Activated CD4-positive, alpha-beta T cell treated with anti-CD3 and anti-CD28 coated beads, Interleukin-2, amount 50 U/mL, for 4 hours (primary cell): ENCODE data around the gene MPIG6B.
"Not testable (repeated sequence)": the region's sequence is repeated elsewhere in the genome, so short reads cannot be mapped to it uniquely, and the experiment has no call there.

Experiments used
- DNase-seq, 2 experiments: peaks; one replicate each; pipeline ENCODE4 v3.0.0-alpha.2; 2020

Gene MPIG6B

DNA sequence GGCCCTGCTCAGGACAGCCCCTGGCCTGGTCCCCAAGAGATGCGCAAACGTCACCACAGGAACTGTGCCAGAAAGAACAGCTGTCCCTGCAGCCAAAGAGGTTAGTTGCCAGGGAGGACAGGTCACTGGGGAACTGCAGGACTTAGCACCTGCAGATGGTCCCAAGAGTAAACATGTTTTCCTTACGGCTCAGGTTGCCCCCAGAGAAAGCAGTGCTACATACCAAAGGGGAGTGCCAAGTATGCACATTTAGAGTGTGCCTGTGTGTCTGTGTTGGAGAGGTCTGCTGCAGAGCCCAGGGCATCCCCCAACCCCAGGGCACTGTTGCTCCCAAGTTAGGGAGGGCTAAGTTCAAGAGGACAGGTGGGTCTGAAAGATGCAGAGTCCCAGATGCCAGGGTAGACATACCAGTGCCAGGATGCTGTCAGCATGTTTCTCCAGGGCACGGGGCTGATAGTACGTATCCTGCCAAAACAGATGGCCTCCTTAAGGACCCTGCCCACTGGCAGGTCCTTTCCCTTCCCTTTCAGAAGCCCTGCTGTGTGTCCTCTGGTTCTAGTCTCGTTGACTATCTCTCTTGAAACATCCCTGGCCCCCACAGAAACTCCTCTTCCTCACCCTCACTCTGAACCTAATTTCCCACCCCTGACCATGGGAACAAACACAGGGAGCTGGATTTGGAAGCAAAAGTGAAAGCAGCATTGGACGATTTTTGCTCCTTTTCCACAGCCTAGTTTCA, 21.3 kb upstream of the MPIG6B start:
- no peak for DNase-seq

- DNase-seq = peak; percentile 23 to 26
Measured at GRCh38 chr6:31702405-31702818, 20.8 kb upstream of the MPIG6B start.

GRCh38 chr6:31702819-31703716, 20.1 kb upstream of the MPIG6B start, which contains the start of gene ABHD16A:
ABHD16A (minus strand) TSS chr6:31703324; CDS start chr6:31703281, 43 bp downstream.
- peak; percentile 97 to 98 for DNase-seq

GRCh38 chr6:31705931-31706330, 17.2 kb upstream of the MPIG6B start:
- DNase-seq = no peak

GRCh38 chr6:31706599-31706998, 16.6 kb upstream of the MPIG6B start, which contains the start of gene LY6G6F:
LY6G6F (plus strand) TSS chr6:31706866; CDS start chr6:31706907, 41 bp downstream.
- DNase-seq = no peak

- no peak for DNase-seq
Measured at GRCh38 chr6:31707701-31708100, 15.5 kb upstream of the MPIG6B start.

DNA sequence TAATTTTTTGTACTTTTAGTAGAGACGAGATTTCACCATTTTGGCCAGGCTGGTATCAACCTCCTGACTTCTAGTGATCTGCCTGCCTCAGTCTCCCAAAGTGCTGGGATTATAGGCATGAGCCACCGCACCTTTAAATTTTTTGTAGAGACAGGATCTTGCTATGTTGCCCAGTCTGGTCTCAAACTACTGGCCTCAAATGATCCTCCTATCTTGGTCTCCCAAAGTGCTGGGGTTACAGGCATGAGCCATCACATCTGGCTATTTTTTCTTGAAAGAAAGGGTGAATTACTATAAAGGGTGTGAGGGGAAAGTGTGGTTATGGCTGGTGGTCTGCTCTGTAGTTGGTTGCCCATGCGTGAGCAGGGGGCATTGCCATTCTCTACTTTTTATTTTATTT, 14.9 kb upstream of the MPIG6B start:
- no peak for DNase-seq

- DNase-seq = not testable (repeated sequence)
Measured at GRCh38 chr6:31709157-31709556, 14.0 kb upstream of the MPIG6B start.

DNA sequence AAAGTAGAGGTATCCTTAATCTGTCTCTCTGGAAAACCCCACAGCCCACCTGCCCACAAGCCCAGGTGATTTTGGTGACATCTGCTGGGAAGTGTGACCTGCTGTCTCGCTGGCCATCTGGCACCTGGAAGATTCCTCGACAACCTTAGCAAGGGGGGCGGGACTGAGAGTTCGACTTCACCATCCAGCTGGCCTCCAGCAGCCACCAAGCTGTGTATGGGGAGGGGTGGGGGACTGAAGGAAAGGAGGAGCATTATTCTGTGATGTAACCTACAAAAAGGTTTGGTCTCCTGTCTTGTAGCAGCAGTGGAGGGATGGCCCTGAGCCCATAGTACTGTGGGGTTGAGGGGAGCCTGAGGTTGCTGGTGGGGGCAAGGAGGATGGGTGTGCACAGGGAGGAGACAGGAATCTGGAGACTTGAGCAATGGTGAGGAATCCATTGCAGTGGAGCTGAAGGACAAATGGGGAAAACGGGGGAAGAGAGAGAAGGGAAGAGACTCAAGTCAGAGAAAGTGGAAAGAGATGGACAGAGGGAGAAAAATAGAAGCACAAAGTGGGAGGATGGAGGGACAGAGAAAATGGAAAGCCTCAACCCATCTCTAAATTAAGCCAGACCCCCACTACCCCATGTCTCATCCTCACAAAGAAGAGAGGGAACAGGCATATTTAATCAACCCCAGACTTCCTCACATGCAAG, 12.5 kb upstream of the MPIG6B start:
- DNase-seq = no peak

- DNase-seq = no peak
Measured at GRCh38 chr6:31711233-31711632, 11.9 kb upstream of the MPIG6B start.

DNA sequence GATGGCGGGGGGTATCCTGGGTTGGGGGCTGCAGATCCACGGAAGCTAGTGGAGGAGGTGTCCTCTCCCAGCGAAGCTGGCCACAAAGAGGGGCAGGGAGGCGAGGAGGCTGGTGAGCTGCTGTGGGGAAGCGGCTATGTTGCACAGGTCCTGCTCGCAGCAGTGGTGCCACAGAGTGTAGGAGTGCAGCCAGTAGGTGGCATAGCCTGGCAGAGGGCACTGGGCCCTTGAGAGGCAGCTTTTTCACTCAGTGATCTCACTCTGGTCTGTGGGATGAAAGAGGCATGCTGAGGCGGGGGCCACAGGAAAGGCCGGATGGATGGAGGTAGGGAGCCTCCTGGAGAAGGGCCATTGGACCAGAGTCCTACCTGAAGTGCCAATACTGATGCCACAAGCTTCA, 10.9 kb upstream of the MPIG6B start:
- DNase-seq = no peak

DNA sequence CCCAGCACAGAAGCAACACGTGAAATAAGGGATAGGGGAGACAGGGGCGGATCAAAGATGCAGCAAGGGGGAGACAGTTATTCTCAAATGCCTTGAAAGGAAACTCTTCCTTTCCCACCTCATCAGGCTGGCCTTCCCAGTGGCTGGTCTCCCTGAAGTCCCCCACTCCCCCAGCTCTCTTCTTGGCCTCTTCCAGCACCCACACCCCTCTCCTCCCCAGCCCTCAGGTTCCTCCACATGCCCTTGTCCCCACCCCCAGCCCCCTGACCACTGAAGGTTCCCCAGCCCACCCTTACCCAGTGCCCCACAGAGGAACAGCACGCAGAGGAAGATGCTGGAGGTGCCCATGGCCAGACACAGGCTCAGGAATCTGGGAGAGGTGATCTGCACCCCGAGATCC, 9.7 kb upstream of the MPIG6B start:
- DNase-seq = no peak

GRCh38 chr6:31713991-31714684, 9.0 kb upstream of the MPIG6B start:
- DNase-seq = no peak

DNA sequence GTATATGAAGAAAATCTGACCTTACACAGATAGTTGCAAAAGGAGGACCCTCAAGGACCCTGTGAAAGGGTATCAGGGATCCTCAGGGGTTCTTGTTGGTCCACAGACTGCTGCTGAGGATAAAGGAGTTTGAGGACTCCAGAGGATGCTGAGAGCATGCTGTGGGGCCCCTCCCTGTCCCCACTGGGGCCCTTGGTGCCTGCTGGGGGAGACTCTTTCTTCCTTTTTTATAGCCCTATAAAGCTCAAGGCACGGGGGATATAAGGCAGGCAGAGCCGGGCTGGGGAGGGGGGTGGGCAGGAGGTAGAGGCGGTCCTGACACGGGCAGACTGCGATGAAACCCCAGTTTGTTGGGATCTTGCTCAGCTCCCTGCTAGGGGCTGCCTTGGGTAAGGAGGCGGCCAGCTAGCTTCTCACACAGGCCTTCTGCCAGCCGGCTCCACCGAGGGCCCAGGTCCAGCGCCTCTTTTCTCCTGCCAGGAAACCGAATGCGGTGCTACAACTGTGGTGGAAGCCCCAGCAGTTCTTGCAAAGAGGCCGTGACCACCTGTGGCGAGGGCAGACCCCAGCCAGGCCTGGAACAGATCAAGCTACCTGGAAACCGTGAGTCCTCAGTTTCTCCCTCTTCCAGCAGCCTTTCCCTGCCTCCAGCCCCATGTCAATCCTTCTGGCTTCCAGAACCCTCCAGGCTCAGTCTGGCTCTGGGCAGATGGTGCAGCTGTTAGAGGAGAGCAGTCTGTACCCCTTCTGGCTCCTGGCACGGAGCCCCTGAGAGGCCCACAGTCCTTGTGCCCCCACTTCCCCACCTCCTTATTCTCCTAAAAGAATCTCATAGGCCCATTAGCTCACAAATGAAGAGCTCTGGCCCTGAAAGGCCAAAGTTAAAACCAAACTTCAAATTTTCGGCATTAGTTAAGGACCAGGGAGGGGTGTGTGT, 7.9 kb upstream of the MPIG6B start, which contains the start of gene LY6G6D:
TSS of gene LY6G6D (plus strand) at position 327 of the 937 bp plus-strand sequence. CDS start at position 335, 8 bp downstream.
- no peak for DNase-seq

- DNase-seq = no peak
Measured at GRCh38 chr6:31717499-31718222, 5.5 kb upstream of the MPIG6B start.

GRCh38 chr6:31718265-31718664, 4.9 kb upstream of the MPIG6B start:
- no peak for DNase-seq

DNA sequence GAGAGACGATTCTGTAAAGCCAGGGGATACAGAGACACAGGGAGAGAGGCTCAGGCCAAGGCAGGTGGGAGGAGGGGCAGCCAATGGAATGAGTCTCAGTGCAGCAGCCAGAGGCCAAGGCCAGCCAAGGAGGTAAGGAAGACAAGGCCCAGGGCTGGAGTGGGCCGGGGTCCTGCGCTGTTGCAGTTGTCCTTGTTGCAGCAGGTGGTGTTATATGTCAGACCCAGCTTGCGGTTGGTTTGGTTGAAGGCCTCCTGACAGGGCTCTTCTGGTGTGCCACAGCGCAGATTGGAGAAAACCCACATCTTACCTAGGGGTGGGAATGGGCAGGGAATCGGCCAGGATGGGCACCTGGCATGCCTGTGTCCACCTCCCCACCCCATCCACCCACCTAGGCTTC, 4.2 kb upstream of the MPIG6B start:
- DNase-seq = no peak

DNA sequence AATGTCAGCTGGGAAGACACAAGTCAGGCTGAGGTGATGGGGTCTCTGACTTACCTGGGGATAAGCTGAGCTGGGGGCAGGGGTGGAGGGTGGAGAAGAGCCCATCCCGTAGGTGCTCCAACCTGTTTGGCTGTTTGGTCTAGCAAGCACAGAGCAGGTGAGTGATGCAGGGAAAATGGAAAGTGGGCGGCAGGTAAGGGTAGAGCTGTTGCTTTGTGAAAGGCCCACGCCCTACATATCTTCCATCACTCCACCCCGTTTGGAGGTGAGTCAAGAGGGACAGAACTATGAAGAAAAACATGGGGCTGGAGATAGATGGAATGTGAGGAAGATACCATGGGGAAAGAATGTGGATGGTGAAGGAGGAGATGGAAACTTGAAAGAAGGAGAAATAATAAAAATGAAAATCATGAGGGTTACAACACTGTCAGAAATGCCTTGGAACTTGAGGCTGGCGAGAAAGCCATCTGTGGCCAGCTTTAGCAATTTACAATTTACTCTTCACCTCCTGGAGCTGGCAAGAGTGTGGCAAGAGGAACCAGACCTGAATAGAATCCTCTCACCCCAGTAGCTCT, 2.9 kb upstream of the MPIG6B start:
- DNase-seq = no peak

- no peak for DNase-seq
Measured at GRCh38 chr6:31721351-31722020, 1.7 kb upstream of the MPIG6B start, which contains the start of gene LY6G6C. LY6G6C (minus strand) TSS chr6:31721746; CDS start chr6:31721679, 67 bp downstream.
